Mesenchymal stem cell (in vitro differentiated cells and primary cell): ENCODE results near the gene KIAA1671.

Experiments
- DNase-seq: peaks from one replicate; pipeline ENCODE4 v3.0.0-alpha.2; 2013
- H2AFZ ChIP-seq: one replicate; pipeline ENCODE4 v1.6.1; 2013; ENCODE audit warnings: low read depth, mild to moderate bottlenecking, control low read depth, inconsistent platforms, low read length, moderate library complexity
- H2AK5ac ChIP-seq: 2 replicates; pipeline ENCODE4 v1.6.1; 2013; ENCODE audit warnings: low read length, moderate library complexity, mild to moderate bottlenecking, inconsistent platforms; ENCODE audit not compliant: severe bottlenecking
- H2BK120ac ChIP-seq: one replicate; pipeline ENCODE4 v1.6.1; 2013; ENCODE audit warnings: low read depth, mild to moderate bottlenecking, inconsistent platforms, low read length, moderate library complexity
- H2BK12ac ChIP-seq, 2 experiments: one replicate each; pipeline ENCODE4 v1.6.1; 2013; ENCODE audit warnings: inconsistent platforms in 2 of 2, low read length in 2 of 2, mild to moderate bottlenecking in 2 of 2, moderate library complexity in 2 of 2, control low read depth in 1 of 2
- H2BK15ac ChIP-seq: one replicate; pipeline ENCODE4 v1.6.1; 2013; ENCODE audit warnings: mild to moderate bottlenecking, low read depth, inconsistent platforms; ENCODE audit not compliant: poor library complexity, severe bottlenecking
- H2BK5ac ChIP-seq: 2 replicates; pipeline ENCODE4 v1.6.1; 2013; ENCODE audit warnings: low read depth, mild to moderate bottlenecking, low read length, control low read depth, inconsistent platforms; ENCODE audit not compliant: poor library complexity, severe bottlenecking
- H3K14ac ChIP-seq, 2 experiments: one replicate each; pipeline ENCODE4 v1.6.1; 2013; ENCODE audit warnings: inconsistent platforms in 2 of 2, low read length in 2 of 2, control low read depth in 1 of 2, mild to moderate bottlenecking in 1 of 2, moderate library complexity in 1 of 2
- H3K18ac ChIP-seq, 2 experiments: one replicate each; pipeline ENCODE4 v1.6.1; 2013; ENCODE audit warnings: inconsistent platforms in 2 of 2, low read length in 2 of 2, control low read depth in 1 of 2, low read depth in 1 of 2, mild to moderate bottlenecking in 1 of 2
- H3K23ac ChIP-seq, 2 experiments: one replicate each; pipeline ENCODE4 v1.6.1; 2013; ENCODE audit warnings: inconsistent platforms in 2 of 2, low read length in 2 of 2, mild to moderate bottlenecking in 2 of 2, moderate library complexity in 2 of 2, control low read depth in 1 of 2
- H3K27ac ChIP-seq: 2 replicates; pipeline ENCODE4 v1.5.1; 2013; ENCODE audit warnings: mild to moderate bottlenecking, moderate library complexity, low read length, control low read depth, inconsistent platforms; ENCODE audit not compliant: poor library complexity, severe bottlenecking
- H3K27me3 ChIP-seq, 2 experiments: 2 replicates each; pipeline versions ENCODE4 v1.6.1 to v1.7.0; 2013; ENCODE audit warnings: low read length in 2 of 2, mild to moderate bottlenecking in 2 of 2, moderate library complexity in 2 of 2, control low read depth in 1 of 2, inconsistent platforms in 1 of 2; ENCODE audit not compliant: control insufficient read depth in 1 of 2, insufficient read depth in 1 of 2
- H3K36me3 ChIP-seq, 2 experiments: 2 replicates each; pipeline versions ENCODE4 v1.6.1 to v1.7.0; 2013; ENCODE audit warnings: low read length in 2 of 2, control low read depth in 1 of 2, inconsistent platforms in 1 of 2, low read depth in 1 of 2, mild to moderate bottlenecking in 1 of 2; ENCODE audit not compliant: insufficient read depth in 2 of 2, control insufficient read depth in 1 of 2
- H3K4ac ChIP-seq, 2 experiments: one replicate each; pipeline ENCODE4 v1.6.1; 2013; ENCODE audit warnings: inconsistent platforms in 2 of 2, low read length in 2 of 2, mild to moderate bottlenecking in 2 of 2, moderate library complexity in 2 of 2, control low read depth in 1 of 2, low read depth in 1 of 2
- H3K4me1 ChIP-seq: 2 replicates; pipeline ENCODE4 v1.6.1; 2013; ENCODE audit warnings: low read depth, low read length, control low read depth; ENCODE audit not compliant: control insufficient read depth, insufficient read depth
- H3K4me2 ChIP-seq: 2 replicates; pipeline ENCODE4 v1.6.1; 2013; ENCODE audit warnings: low read length, mild to moderate bottlenecking, inconsistent platforms; ENCODE audit not compliant: poor library complexity, severe bottlenecking
- H3K4me3 ChIP-seq, 2 experiments: 2 replicates each; pipeline versions ENCODE4 v1.5.1 to v1.7.0; 2013; ENCODE audit warnings: low read length in 2 of 2, mild to moderate bottlenecking in 2 of 2, control low read depth in 1 of 2, low read depth in 1 of 2; ENCODE audit not compliant: insufficient read depth in 1 of 2
- H3K79me1 ChIP-seq: replicated peaks from 2 replicates; pipeline ENCODE4 v1.6.1; 2013; ENCODE audit warnings: mild to moderate bottlenecking, control low read depth, low read length, inconsistent platforms; ENCODE audit not compliant: poor library complexity, severe bottlenecking
- H3K9ac ChIP-seq: 2 replicates; pipeline ENCODE4 v1.7.0; 2013; ENCODE audit warnings: mild to moderate bottlenecking, low read length, moderate library complexity
- H3K9me3 ChIP-seq: 2 replicates; pipeline ENCODE4 v1.7.0; 2013; ENCODE audit warnings: mild to moderate bottlenecking, low read length; ENCODE audit not compliant: control insufficient read depth
- H4K8ac ChIP-seq: one replicate; pipeline ENCODE4 v1.6.1; 2013; ENCODE audit warnings: inconsistent platforms, mild to moderate bottlenecking, low read length, moderate library complexity
- H4K91ac ChIP-seq: one replicate; pipeline ENCODE4 v1.6.1; 2013; ENCODE audit warnings: mild to moderate bottlenecking, low read length, inconsistent platforms
- WGBS: methylation state at CpG from one replicate; pipeline ENCODE4 v1.1.7; 2013; ENCODE audit warnings: mixed read lengths; 5-methylcytosine and 5-hydroxymethylcytosine counted together

KIAA1671 gene

GRCh38 chr22:25114369-25115362, 162.2 kb downstream of the KIAA1671 start:
- no peak overlapping the region for H4K91ac ChIP-seq
- H3K27me3 ChIP-seq = peaks cover 0 to 8% of the 10 kb centered on the region in 2 experiments
- H3K18ac ChIP-seq = no peak overlapping the region
- H3K4me1 ChIP-seq = peaks cover 30% of the 10 kb centered on the region
- H3K79me1 ChIP-seq = no peaks in the 10 kb centered on the region
- H3K27ac ChIP-seq = no peak overlapping the region
- H2BK120ac ChIP-seq = no peak overlapping the region
- no peak for DNase-seq
- no peaks in the 10 kb centered on the region for H3K36me3 ChIP-seq
- H2BK15ac ChIP-seq = no peak overlapping the region
- H3K9ac ChIP-seq = no peak overlapping the region
- no peak overlapping the region for H3K4me2 ChIP-seq
- H3K23ac ChIP-seq = no peak overlapping the region
- H2BK5ac ChIP-seq = no peak overlapping the region
- no peak overlapping the region for H3K4me3 ChIP-seq
- H4K8ac ChIP-seq = no peak overlapping the region
- no peak overlapping the region for H2BK12ac ChIP-seq
- H2AK5ac ChIP-seq = no peak overlapping the region
- H3K9me3 ChIP-seq = no peaks in the 10 kb centered on the region
- 90% methylated on average over 13 of the region's 17 CpGs for WGBS
- no peak overlapping the region for H2AFZ ChIP-seq
- H3K4ac ChIP-seq = no peak overlapping the region
- H3K14ac ChIP-seq = no peak overlapping the region

- Histone ChIP-seq H2AFZ (no peak overlapping the region), H3K9ac (no peak overlapping the region), H3K4me2 (no peak overlapping the region), H3K23ac (no peak overlapping the region), H3K79me1 (no peaks in the 10 kb centered on the region), H2BK5ac (no peak overlapping the region), H3K4me3 (no peak overlapping the region), H3K9me3 (no peaks in the 10 kb centered on the region), H3K27ac (no peak overlapping the region), H3K18ac (no peak overlapping the region), H3K4me1 (peaks cover 7% of the 10 kb centered on the region), H4K91ac (no peak overlapping the region), H2BK15ac (no peak overlapping the region), H4K8ac (no peak overlapping the region), H3K4ac (no peak overlapping the region), H3K14ac (no peak overlapping the region), H3K36me3 (no peaks in the 10 kb centered on the region), H3K27me3 (no peaks in the 10 kb centered on the region), H2BK12ac (no peak overlapping the region), H2BK120ac (no peak overlapping the region), H2AK5ac (no peak overlapping the region)
- DNase-seq = no peak
- 82% methylated on average over 2 of the region's 2 CpGs for WGBS
Observed at GRCh38 chr22:25119609-25120008, 167.1 kb downstream of the KIAA1671 start.

- Histone ChIP-seq H3K4me2 (no peak overlapping the region), H3K36me3 (no peaks in the 10 kb centered on the region), H3K27me3 (no peaks in the 10 kb centered on the region), H2BK5ac (no peak overlapping the region), H4K91ac (no peak overlapping the region), H3K4ac (no peak overlapping the region), H3K4me3 (no peak overlapping the region), H3K18ac (no peak overlapping the region), H3K4me1 (peaks cover 7% of the 10 kb centered on the region), H3K14ac (no peak overlapping the region), H3K79me1 (no peaks in the 10 kb centered on the region), H3K9ac (no peak overlapping the region), H3K27ac (no peak overlapping the region), H4K8ac (no peak overlapping the region), H3K9me3 (no peaks in the 10 kb centered on the region), H2AK5ac (no peak overlapping the region), H3K23ac (no peak overlapping the region), H2AFZ (no peak overlapping the region), H2BK120ac (no peak overlapping the region), H2BK15ac (no peak overlapping the region), H2BK12ac (no peak overlapping the region)
- DNase-seq = no peak
- WGBS = 81% methylated on average over 3 of the region's 3 CpGs
Observed at GRCh38 chr22:25120093-25120561, 167.6 kb downstream of the KIAA1671 start.

GRCh38 chr22:25120761-25121212, 168.3 kb downstream of the KIAA1671 start:
- H2BK120ac ChIP-seq = no peak overlapping the region
- WGBS = 80% methylated on average over 12 of the region's 12 CpGs
- H2AFZ ChIP-seq = no peak overlapping the region
- no peak overlapping the region for H3K4ac ChIP-seq
- H3K4me2 ChIP-seq = no peak overlapping the region
- no peak overlapping the region for H3K9ac ChIP-seq
- H3K9me3 ChIP-seq = no peaks in the 10 kb centered on the region
- H3K27me3 ChIP-seq = no peaks in the 10 kb centered on the region
- no peak overlapping the region for H4K91ac ChIP-seq
- H2AK5ac ChIP-seq = no peak overlapping the region
- H3K36me3 ChIP-seq = no peaks in the 10 kb centered on the region
- peaks cover 7% of the 10 kb centered on the region for H3K4me1 ChIP-seq
- no peak for DNase-seq
- H2BK12ac ChIP-seq = no peak overlapping the region
- no peak overlapping the region for H3K27ac ChIP-seq
- H2BK15ac ChIP-seq = no peak overlapping the region
- H3K79me1 ChIP-seq = peaks cover 2% of the 10 kb centered on the region
- H3K23ac ChIP-seq = no peak overlapping the region
- no peak overlapping the region for H3K14ac ChIP-seq
- H3K4me3 ChIP-seq = no peak overlapping the region
- no peak overlapping the region for H4K8ac ChIP-seq
- no peak overlapping the region for H3K18ac ChIP-seq
- H2BK5ac ChIP-seq = no peak overlapping the region
